Measurements from ENCODE around the gene PGP. TPM values are rescaled to one million over a fixed set of nuclear protein-coding genes. Genes with fewer than 3 reads are reported as not detected.

The PGP gene
- total RNA-seq, 1 experiment from 2014 or later, result 32.6 TPM

DNA sequence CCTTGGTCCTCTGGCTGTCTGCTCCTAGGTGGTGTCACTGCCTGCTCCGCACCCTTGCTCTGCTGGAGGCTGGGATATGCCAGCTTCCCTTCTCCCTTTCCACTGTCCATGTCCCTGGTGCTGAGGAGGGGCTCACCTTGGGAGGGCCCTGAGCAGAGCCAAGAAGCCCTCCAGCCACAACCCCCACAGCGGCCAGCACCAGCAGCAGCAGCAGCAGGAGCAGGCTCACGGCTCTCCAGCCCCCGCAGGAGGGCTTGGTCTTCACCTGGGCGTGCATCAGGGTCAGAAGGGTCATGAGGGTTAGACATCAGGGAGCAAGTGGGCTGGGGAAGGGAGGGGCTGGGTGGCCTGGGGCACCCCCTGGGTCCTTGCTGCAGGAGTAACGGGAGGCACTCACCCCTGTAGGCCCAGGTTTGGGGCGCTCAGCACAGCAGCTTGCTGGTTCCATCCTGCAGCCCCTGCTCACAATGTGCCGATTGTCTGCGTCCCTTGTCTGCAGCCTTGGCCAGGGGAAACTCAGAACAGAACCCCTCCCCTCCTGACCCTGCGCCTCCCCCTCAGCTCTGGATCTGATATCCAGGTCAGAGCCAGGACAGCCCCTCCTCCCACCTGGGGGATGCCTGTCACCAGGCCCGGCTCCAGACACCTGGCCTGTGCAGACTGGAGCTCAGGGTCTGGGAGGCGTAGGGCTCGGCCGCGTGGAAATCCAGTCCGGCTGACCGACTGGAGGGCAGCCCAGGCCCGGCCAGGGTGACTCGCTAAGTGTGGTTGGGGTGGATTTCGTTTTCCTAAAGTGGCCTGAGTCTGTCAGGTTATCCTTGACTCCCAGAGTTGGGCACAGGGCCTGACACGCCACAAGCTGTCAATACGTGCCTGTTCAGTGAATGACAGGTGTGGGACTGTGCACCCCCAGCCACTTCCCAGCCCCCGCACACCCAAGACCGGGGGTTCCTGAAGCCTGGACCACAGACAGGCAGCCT is 4.0 kb downstream of the PGP start, which contains the start of gene BRICD5:
TSS of gene BRICD5 (minus strand) at position 478 of the 980 bp plus-strand sequence. CDS start at position 448, 30 bp downstream.
- H2AFZ ChIP-seq (ENCODE audit: low read depth, low read length, poor library complexity, severe bottlenecking), result no peak within 1 kb of the TSS
- H3K9me2 ChIP-seq (ENCODE audit: insufficient read depth), result no peaks in the 10 kb centered on the region
- H3K79me2 ChIP-seq (ENCODE audit: insufficient read depth, low read length), result peaks cover 52% of the 10 kb centered on the region
- RAD21 ChIA-PET (ENCODE audit: low non-redundant PET in 1 of 2, low total read pairs in 2 of 2, uncharacterized antibody in 2 of 2, unreplicated experiment in 2 of 2), result no interaction called here
- intact Hi-C loops (cut with micrococcal nuclease), result no loop called here
- no peak within 1 kb of the TSS for H3K9ac ChIP-seq (ENCODE audit: low read length)
- TF ChIP-seq EZH2 (IDR thresholded peaks at IDR 0.05) (no peak), POLR2AphosphoS5 (IDR thresholded peaks at IDR 0.05; ENCODE audit: low read depth, low read length) (peak; percentile 36)
- H3K27me3 ChIP-seq (ENCODE audit: insufficient read depth, low read length), result no peaks in the 10 kb centered on the region
- CTCF ChIA-PET, result no interaction called here
- peaks cover 16 to 40% of the 10 kb centered on the region in 2 experiments for H3K4me1 ChIP-seq (ENCODE audit: control insufficient read depth in 1 of 2, insufficient read depth in 2 of 2, low read length in 2 of 2)
- no peak within 1 kb of the TSS for H3K4me3 ChIP-seq (replicated peaks in 1 of 2; ENCODE audit: low read depth in 1 of 2, low read length in 2 of 2)
- H3K27ac ChIP-seq (ENCODE audit: low read depth, low read length), result peak within 1 kb of the TSS; percentile 98
- POLR2A ChIA-PET, result no interaction called here
- peaks cover 4 to 33% of the 10 kb centered on the region in 2 experiments; a peak in 3 of 4 replicates for H3K36me3 ChIP-seq (ENCODE audit: control insufficient read depth in 1 of 2, insufficient read depth in 2 of 2, low read length in 2 of 2)
- no peak for DNase-seq (ENCODE audit: low read depth, low spot score)
- no TSS peak for BruUV-seq (replicated peaks)
- H4K20me1 ChIP-seq (ENCODE audit: insufficient read depth), result peaks cover 9% of the 10 kb centered on the region; the same call in 1 of the 2 replicates
- H3K9me3 ChIP-seq (ENCODE audit: control insufficient read depth in 1 of 2, insufficient read depth in 1 of 2, low read depth in 1 of 2, low read length in 2 of 2), result no peaks in the 10 kb centered on the region
- ATAC-seq, result no peak
- no peak within 1 kb of the TSS for H3K4me2 ChIP-seq (ENCODE audit: low read length)

DNA sequence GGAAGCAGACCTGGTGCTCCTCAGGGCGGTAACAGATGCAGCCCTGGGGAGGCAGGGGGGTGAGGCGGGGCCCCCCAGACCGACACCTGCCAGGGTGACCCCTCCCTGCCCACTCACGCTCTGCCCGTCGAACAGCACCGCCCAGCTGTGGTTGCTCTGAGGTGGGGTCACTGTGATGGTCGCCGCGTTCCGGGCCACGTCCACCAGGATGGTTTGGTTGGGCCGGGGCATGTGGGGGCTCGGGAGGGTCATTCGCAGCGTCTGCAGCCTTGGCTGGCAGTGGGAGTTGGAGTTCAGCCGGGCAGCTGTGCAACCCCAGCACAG is 4.7 kb downstream of the PGP start:
- ChIA-PET RAD21 (ENCODE audit: low non-redundant PET in 1 of 2, low total read pairs in 2 of 2, uncharacterized antibody in 2 of 2, unreplicated experiment in 2 of 2) (no interaction called here), CTCF (no interaction called here), POLR2A (no interaction called here)
- peaks cover 4 to 33% of the 10 kb centered on the region in 2 experiments; a peak in 3 of 4 replicates for H3K36me3 ChIP-seq (ENCODE audit: control insufficient read depth in 1 of 2, insufficient read depth in 2 of 2, low read length in 2 of 2)
- H3K27me3 ChIP-seq (ENCODE audit: insufficient read depth, low read length), result no peaks in the 10 kb centered on the region
- H3K4me2 ChIP-seq (ENCODE audit: low read length), result no peak overlapping the region
- no peak overlapping the region for H3K9ac ChIP-seq (ENCODE audit: low read length)
- peaks cover 9% of the 10 kb centered on the region; the same call in 1 of the 2 replicates for H4K20me1 ChIP-seq (ENCODE audit: insufficient read depth)
- intact Hi-C loops (cut with micrococcal nuclease), result no loop called here
- BruUV-seq (replicated peaks), result no TSS peak
- H3K9me3 ChIP-seq (ENCODE audit: control insufficient read depth in 1 of 2, insufficient read depth in 1 of 2, low read depth in 1 of 2, low read length in 2 of 2), result no peaks in the 10 kb centered on the region
- H2AFZ ChIP-seq (ENCODE audit: low read depth, low read length, poor library complexity, severe bottlenecking), result no peak overlapping the region
- peaks cover 16 to 38% of the 10 kb centered on the region in 2 experiments for H3K4me1 ChIP-seq (ENCODE audit: control insufficient read depth in 1 of 2, insufficient read depth in 2 of 2, low read length in 2 of 2)
- peaks cover 53% of the 10 kb centered on the region for H3K79me2 ChIP-seq (ENCODE audit: insufficient read depth, low read length)
- H3K27ac ChIP-seq (ENCODE audit: low read depth, low read length), result no peak overlapping the region
- ATAC-seq (no peak), DNase-seq (ENCODE audit: low read depth, low spot score) (no peak)
- TF ChIP-seq RAD21 (IDR thresholded peaks at IDR 0.05; ENCODE audit: low read depth) (no peak), ELF1 (IDR thresholded peaks at IDR 0.05; ENCODE audit: borderline replicate concordance, low read depth) (no peak)
- no peaks in the 10 kb centered on the region for H3K9me2 ChIP-seq (ENCODE audit: insufficient read depth)
- H3K4me3 ChIP-seq (replicated peaks in 1 of 2; ENCODE audit: low read depth in 1 of 2, low read length in 2 of 2), result no peak overlapping the region
